Fibroblast of lung (primary cell): ENCODE results near the gene THRAP3.

Experiments
- EZH2 ChIP-seq: IDR thresholded peaks from 2 replicates; pipeline ENCODE4 v1.5.1; 2012; ENCODE audit warnings: low read length, control low read depth, mild to moderate bottlenecking; ENCODE audit errors: missing control alignments
- TF ChIP-seq, protein P1 (sequence below), 2 donors: IDR thresholded peaks in 1 of 2; conservative IDR thresholded peaks in 1 of 2; 1 replicate in 1 of 2; 2 replicates in 1 of 2; pipeline ENCODE4 v1.5.1; 2011 to 2012; ENCODE audit warnings: low read length in 2 of 2, control low read depth in 1 of 2, inconsistent platforms in 1 of 2, low read depth in 1 of 2, mild to moderate bottlenecking in 1 of 2

DNA sequence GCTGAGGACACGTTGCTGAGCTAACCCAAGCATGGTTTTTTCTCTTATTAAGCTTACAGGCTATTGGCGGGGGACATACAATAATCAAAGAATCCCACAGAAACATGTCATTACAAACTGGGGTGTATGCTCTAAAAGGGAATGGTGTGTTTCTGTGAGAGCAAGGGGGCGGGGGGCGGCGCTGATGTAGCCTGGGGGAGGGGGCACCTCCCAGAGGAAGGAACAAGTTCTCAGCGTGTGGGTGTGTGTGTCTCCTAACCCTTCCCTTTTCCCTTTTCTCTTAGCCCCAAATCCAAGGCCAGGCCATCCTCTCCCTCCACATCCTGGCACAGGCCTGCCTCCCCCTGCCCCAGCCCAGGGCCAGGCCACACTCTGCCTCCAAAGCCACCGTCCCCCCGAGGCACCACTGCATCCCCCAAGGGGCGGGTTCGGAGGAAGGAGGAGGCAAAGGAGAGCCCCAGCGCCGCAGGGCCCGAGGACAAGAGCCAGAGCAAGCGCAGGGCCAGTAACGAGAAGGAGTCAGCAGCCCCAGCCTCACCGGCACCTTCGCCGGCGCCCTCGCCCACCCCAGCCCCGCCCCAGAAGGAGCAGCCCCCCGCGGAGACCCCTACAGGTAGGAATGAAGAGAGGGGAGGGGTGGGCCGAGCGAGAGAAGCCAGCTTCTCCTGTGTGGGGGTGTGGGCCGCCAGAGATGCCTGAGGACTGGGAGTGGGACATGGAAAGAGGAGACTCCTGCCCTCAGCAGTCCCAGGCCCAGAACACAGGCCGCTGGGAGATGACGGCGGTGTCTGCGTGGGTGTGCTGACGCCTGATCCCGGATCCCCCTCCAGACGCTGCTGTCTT is 46.4 kb upstream of the THRAP3 start:
- TF ChIP-seq EZH2 = no peak
- TF ChIP-seq, protein P1, sequence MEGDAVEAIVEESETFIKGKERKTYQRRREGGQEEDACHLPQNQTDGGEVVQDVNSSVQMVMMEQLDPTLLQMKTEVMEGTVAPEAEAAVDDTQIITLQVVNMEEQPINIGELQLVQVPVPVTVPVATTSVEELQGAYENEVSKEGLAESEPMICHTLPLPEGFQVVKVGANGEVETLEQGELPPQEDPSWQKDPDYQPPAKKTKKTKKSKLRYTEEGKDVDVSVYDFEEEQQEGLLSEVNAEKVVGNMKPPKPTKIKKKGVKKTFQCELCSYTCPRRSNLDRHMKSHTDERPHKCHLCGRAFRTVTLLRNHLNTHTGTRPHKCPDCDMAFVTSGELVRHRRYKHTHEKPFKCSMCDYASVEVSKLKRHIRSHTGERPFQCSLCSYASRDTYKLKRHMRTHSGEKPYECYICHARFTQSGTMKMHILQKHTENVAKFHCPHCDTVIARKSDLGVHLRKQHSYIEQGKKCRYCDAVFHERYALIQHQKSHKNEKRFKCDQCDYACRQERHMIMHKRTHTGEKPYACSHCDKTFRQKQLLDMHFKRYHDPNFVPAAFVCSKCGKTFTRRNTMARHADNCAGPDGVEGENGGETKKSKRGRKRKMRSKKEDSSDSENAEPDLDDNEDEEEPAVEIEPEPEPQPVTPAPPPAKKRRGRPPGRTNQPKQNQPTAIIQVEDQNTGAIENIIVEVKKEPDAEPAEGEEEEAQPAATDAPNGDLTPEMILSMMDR (conservative IDR thresholded peaks at IDR 0.05 in 1 of 2, IDR thresholded peaks at IDR 0.05 in 1 of 2; ENCODE audit: low read depth in 1 of 2, low read length in 2 of 2) = no peak
